HG02870 (cell line): Measurements from ENCODE around the gene USP32.
A peak's percentile ranks its signal among the peaks of the same experiment; 100 is the strongest.
"Not testable (repeated sequence)": the region's sequence is repeated elsewhere in the genome, so short reads cannot be mapped to it uniquely, and the experiment has no call there.

Source experiments
- ATAC-seq: cut with Tn5 transposase; IDR thresholded peaks from one replicate; pipeline ENCODE4 v1.9.1; 2021; ENCODE audit warnings: mild to moderate bottlenecking, moderate library complexity; ENCODE audit not compliant: unreplicated experiment

Gene USP32

DNA sequence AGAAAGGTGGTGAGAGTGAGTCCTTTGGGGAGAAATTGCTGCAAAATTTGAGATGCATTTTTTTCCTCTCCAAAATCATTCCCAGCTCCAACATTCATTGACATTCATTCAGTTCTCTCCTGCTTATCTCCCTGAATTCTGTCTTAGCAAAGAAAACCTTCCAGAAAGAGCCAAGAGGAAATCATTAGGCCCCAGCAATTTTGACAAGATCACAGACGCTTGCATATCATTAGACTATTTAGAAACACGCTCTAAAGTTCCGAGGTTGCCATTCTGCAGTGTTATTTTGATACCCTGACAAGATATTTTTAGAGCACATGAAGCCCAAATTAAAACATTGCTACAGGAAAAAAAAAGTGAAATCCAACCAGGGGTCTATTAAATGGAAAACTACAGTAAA is 20.8 kb upstream of the USP32 start:
- ATAC-seq, result no peak

DNA sequence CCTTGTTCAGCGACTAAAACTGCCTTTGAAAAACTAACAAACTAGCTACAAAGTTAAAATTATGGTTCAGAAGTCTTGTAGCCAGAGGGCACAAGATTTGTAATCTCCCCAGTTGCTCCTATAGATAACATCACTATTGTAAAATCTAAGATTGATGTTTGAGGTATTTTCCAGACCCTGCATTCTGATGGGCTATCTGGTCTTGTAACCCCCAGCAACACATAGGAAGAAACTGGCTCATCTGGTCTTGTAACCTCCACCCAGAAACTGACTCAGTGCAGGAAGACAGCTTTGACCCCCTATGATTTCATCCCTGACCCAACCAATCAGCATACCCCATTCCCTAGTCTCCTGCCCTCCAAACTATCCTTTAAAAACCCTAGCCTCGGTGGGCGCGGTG is 18.1 kb upstream of the USP32 start:
- ATAC-seq, result no peak

DNA sequence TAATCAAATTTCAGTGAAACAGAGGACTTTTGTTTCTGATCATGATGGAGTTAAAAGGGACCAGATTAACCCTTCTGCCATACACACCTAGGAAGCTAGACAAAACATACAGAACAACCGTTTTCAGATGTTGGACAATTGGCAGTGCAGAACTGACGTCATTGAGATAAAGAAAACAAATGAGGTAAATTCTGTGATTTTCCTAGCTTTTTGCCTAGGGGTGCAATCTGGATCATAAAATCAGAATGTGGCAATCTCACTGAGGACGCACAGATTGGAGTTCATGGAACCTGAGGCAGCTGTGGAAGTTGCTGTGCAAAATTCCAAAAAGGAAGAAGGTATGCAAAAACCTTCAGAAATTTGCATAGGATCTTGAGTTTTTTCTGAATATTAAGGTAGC is 15.0 kb upstream of the USP32 start:
- no peak for ATAC-seq

DNA sequence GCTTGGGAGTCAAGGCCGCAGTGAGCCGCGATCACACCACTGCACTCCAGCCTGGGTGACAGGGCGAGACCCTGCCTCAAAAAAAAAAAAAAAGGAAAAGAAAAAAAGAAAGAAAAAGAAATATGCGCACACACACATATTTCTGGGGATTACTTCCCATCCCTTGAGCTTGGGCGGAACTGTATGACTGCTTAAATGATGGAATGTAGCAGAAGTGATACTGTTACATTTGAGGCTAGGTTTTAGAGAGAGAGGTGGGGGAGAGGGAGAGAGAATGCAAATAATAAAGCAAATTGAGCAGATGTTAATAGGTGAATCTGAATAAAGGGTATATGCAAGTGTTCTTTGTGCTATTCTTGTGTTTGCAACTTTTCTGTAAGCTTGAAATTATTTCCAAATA is 12.0 kb upstream of the USP32 start:
- ATAC-seq, result no peak

DNA sequence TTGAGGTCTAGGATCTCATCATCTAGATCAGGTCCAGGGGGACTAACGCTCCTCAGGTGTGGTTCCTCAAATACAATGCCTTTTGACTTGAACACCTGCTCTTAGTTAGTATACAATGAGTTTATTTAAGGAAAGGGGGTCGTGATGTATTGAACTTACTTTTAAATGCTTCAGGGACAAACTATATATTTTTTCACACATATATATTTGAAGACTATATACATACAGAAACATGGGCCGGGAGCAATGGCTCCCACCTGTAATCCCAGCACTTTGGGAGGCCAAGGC is 11.5 kb upstream of the USP32 start:
- ATAC-seq, result no peak

DNA sequence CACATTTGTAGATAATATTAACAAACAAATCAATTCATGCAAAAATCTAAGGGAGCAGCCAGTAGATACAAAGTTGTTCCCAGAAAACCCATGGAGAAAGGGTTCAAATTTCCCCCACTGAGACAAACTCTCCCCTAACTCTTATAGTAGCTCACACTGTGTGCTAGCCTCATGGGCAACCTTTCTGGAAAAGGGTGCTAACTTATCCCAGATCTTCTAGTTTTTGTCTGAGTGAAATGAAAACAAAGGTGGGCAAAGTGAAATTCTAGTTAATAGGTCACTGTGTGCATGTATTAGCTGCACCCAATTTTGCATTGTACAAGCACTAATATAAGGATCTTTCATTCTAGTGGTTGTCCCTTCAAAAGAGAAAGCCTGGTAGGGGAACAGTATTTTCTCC is 9.9 kb upstream of the USP32 start:
- ATAC-seq, result no peak

DNA sequence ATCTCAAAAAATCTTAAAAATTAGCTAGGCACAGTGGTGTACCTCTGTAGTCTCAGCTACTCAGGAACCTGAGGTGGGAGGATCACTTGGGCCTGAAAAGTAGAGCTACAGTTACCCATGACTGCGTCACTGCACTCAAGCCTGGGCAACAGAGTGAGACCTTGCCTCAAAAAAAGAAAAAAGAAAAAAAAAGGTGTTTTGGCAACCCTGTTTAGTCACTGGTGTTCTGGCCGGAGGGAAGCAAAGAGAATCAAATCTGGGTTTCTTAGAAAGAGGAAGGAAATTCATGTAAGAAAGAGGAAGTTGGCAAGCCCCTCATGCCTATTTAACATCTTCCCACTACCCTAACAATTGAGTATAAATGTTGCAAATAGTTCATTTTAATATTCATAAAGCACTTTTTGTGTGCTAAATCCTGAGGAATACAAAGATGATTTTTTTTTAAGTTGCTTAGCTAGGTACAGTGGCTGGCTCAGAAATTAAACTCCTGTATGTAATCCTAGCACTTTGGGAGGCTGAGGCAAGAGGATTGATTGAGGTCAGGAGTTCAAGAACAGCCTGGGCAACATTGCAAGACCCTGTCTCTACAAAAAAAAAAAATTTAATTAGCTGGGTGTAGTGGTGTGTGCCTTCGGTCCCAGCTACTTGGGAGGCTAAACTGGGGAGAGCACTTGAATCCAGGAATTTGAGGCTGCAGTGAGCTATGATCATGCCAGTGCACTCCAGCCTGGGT is 6.5 kb upstream of the USP32 start:
- peak; percentile 35 for ATAC-seq

DNA sequence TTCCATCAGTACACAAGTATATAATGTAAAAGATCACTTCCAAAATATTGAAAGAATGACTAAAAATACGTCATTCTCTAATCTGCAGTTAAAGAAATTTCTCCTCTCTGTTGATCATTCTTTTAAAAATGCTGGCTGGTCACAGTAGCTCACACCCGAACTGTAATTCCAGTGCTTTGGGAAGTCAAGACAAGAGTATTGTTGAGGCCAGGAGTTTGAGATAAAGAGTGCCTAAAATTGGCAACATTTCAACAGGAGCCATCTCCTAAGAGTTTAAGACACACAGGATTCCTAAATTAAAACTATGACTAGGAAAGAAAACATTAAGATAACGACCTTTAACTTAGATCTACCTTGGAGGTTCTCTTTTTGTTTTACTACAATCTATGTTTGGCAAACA is 4.5 kb upstream of the USP32 start:
- ATAC-seq, result no peak

DNA sequence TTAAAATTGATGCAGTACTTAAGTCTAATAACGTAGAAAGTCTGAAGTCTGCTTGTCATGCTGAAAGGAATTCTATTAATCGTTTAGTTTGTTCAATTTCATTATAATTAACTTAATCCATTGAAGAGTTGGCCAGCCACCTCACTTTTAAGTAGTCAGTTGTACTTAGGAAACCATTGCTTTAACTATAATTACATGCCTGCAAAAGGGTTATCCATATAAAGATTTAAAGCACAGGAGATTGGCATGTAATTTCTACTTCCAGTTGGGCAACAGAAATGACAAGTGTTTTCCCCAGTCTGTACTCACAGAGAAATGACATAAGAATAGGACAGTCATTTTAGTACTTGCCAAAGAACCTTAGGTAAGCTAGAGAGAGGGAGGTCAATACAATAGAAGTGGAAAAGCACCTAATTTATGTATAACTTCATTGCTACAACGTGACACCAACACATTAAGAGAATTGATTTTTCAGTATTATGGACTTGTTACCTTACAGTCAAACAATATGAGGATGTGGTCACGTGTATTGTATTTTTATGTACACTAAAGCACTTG is 3.7 kb upstream of the USP32 start:
- ATAC-seq, result no peak

DNA sequence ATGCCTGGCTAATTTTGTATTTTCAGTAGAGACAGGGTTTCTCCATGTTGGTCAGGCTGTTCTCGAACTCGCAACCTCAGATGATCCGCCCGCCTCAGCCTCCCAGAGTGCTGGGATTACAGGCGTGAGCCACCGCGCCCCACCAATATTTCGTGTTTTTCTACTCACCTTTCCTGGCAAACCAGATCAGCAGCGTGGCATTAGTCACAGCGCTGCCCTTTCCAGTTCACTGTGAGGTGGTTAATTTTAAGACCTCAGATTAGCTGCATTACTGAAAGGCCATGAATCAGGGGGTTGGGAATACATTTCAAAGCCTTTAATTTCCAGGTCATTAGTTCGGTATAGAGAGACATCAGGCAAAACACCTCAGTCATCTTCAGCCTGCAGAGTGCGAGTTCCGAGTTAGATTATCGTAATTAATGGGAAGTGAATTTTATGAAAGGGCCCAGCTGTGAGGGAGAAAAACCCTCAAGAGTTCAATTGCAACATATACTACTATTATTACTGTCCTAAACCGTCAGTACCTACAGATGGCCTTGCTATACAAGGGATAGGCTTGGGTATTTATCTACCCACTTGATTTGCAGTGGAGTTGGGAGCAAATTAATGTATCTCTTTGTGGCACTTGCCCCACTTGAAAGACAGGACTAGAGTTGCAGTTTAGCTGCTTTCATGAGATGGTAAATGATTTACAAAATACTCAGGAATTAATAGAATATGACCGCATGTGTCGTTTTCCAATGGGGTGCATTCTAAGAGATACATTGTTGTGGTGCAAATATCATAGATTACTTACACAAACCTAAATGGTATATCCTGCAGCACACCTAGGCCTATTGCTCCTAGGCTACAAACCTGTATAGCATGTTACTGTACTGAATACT is 2.1 kb upstream of the USP32 start:
- ATAC-seq, result no peak

DNA sequence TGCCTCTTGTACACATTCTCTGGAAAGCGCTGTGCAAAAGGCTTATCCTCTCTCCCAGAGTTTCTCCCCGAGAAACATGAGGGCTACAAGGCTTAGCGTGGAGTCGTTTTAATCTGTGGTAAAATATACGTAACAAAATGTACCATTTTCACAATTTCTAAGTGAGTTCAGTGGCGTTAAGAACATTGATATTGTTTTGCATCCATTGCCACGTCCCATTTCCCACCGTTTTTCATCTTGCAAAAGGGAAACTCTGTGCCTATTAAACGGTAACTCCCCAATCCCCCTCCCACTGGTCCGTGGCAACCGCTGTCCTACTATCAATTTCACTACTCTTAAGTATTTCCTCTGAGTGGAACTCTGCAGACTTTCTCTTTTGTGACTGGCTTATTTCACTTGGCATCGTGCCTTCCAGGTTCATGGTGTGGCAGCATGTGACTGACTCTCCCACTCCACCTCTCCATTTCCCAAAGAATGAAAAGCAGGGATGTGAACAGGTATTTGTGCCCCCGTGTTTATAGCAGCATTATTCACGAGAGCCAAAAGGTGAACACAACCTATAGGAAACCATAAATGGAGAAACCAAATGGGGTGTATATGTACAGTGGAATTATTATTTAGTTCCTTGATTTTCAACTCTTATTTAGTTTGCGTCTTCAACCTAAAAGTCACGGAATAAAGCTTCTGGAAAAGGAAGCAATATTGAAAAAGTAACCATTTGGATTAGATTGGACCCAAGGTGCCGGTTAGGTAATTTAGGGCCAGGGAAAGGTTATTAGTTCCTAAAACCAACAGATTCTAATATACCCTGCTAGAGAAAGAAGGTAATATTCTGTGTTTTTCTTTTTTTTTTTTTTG is 1.1 kb upstream of the USP32 start:
- no peak for ATAC-seq

DNA sequence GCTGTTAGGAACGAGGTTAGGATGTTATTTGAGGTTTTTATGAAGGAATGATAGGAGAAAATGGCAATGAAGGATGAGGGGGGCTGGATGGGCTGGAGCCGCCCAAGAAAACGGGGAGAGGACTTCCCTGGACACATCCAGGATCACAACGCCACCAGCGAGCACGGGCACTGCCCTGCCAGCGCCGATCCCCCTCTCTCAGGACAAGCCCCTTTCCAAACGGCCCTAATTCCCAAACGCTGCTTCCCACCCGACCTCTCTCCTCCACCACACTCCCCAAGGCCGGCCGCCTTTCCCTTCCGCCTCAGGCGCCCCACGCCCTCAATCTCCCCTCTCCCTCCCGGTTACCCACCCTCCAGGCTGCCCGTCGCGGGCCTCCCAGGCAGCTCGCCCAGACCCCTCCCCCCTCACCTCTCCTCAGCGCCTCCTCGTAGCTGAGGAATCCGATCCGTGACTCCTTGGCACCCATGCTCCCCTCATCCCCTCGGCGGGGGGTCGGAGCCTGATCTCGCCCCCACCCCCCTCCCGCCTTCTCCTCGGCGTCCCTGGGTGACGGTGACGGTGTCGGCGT is 377 bp downstream of the USP32 start:
- peak; percentile 13 for ATAC-seq

DNA sequence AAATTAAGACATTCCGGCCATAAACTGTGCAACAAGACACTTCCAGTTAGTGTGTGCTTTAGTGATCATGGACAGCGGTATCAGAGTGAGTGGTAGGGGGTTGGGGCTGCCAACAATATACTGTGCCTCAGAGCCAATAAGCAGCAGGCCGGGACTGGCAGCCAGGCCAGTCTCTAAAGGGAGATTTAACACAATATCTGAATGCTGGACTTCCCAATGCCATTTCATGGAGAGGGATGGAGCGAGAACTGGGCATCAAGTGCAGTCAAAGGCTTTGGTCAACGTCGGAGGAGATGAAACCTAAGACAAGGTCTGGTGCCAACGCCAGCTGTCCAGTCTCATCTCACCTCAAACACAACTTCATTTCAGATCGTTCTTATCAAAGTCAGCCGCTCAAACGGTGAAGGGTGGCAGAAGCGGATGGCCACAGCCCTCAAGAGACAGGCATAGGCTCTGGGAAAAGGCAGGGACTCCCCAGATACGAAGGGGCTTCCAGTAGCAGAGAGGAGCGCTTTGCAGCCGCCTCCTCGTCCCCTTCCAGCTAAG is 935 bp downstream of the USP32 start:
- ATAC-seq, result no peak

DNA sequence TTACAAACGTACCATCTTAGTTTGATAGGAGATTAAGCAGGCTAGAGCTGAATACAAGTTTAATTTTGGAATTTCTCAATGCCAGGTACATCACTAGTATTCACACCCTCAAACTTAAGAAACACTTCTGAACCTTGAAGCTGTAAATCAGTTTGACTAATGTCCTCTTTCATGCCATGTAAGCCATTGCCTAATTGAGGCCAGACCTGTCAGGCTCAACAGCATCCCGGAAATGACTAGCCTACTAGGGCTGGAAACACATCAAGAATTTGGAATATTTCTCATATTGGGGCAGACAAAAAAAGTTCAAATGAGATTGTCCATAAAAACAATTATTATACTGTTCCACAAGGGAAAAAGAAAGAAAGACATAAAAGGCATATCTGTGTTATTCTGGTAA is 1.7 kb downstream of the USP32 start:
- ATAC-seq, result no peak

DNA sequence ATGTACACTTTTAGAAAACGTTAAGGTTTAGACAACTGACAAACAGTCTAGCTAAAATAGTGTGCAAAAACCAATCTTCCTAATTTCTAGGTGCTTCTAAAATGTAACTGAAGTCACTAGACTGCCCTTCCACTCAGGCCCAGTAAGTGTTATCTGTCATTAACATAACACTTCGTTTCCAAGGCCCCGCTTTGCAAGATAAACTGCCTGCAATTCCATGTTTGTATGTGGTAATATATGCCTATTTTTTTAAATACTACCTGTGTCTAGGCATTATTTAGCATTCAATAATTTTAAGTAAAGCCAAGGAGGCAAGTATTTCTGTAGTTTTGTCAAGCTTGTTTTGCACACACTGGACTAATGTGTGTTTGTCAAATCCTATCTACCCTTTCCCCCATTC is 3.2 kb downstream of the USP32 start:
- no peak for ATAC-seq

DNA sequence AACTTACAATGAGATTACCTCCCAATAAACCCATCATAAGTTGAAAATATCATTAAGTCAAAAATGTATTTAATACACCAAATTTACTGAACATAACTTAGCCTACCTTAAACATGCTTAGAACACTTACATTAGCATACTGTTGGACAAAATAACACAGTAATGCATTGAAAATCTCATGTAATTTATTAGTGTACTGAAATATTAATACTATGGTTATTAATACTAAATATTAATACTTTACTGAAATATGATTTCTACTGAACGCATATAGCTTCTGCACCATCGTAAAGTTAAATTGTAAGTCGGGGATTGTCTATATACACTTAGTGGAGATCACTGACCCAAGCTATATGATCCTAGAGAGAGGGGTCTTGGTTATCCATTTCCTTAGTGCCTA is 4.3 kb downstream of the USP32 start:
- ATAC-seq, result no peak

DNA sequence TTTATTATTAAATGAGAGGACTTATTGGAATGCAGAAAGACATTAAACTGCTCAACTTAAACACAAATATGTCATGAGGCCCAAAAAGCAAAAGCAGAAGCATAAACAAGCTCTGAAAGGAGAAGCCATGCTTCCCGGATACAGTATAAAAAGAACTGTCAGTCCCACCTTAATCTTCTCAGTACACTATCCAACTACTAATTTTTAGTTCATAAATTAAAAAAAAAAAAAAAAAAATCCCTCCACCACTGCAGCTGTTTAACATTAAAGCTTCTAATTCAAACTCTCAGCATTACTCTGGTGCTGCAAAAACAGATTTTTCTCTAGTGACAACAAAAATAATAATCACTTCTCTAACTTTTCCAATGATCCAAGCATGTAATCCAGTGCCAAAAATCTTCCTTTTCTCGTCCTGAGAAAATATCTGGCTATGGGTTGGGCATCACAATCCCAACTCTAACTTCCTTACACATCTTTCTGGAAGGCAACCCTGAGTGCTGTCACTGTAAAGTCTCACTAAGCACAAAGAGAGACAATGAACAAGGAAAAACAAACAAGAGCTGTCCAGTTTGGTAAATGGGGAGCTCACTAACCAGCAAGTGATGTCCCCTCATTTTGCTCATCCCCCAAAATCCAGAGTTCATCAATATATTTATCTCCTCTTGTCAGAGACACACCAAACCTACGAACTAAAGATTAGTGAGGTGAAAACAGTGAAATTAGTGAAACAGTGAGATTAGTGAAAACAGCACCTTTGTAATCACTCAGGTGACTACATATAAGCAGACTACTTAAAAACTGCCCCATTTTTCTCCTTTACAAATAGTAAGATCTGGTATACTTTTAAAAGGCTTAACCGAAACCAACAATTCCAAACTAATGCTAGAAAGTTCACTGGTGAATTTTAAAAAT is 5.5 kb downstream of the USP32 start:
- no peak for ATAC-seq

DNA sequence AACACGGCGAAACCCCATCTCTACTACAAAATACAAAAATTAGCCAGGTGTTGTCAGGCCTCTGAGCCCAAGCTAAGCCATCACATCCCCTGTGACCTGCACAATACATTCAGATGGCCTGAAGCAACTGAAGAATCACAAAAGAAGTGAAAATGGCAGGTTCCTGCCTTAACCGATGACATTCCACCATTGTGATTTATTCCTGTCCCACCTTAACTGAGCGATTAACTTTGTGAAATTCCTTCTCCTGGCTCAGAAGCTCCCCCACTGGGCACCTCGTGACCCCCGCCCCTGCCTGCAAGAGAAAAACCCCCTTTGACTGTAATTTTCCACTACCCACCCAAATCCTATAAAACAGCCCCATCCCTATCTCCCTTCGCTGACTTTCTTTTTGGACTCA is 7.0 kb downstream of the USP32 start:
- not testable (repeated sequence) for ATAC-seq

DNA sequence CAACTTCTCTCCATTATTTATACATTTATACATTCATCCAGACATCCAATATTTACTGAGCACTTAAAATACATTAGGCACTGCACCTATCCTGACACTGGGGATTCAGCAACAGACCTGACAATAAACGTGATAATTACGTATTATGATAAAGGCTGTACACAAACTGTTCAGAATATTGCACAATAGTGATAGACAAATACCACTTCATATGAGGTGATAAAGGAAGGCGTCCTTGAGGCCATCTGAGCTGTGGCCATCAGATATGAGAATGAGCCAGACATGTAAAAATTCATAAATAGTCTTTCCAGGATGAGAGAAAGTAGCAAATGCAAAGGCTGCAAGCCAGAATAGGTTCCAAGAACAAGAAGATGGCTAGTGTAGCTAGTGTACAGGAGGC is 8.6 kb downstream of the USP32 start:
- ATAC-seq, result no peak

DNA sequence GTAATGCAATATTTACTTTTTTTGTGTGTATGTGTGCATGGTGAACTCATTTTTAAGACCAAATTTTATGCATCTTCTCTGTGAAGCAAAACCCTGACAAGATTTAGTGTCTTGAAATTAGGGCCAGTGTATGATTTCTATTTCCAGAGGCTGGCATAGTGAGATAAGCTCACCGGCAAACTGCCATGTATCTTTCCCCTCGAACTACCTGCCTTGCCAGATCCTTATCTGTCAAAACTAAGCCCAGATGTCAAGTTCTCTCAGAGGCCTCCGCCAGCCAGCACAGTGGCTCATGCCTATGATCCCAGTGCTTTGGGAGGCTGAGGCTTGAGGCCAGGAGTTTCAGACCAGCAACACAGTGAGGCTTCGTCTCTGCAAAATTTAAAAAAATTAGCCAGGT is 10.0 kb downstream of the USP32 start:
- no peak for ATAC-seq
